Right atrium auricular region (tissue), 2 donors: Measurements from ENCODE around the gene C16orf74. TPM values are rescaled to one million over a fixed set of nuclear protein-coding genes. Genes with fewer than 3 reads are reported as not detected.

ENCODE experiments used
- DNase-seq: peaks from one replicate; pipeline ENCODE4 v3.0.0-alpha.2; 2019; ENCODE audit warnings: low spot score
- H3K27ac ChIP-seq, 2 donors: fragments of 200-600 bp; sonication (generic); 1 replicate in 1 of 2; 2 replicates in 1 of 2; pipeline ENCODE4 v1.5.1; 2016 to 2019
- H3K27me3 ChIP-seq, 2 donors: fragments of 200-600 bp; sonication (generic); one replicate each; pipeline versions ENCODE4 v1.5.1 to v1.6.0; 2017 to 2019
- H3K36me3 ChIP-seq: fragments of 200-600 bp; sonication (generic); one replicate; pipeline ENCODE4 v1.5.1; 2016
- H3K4me1 ChIP-seq, 2 donors: fragments of 200-600 bp; sonication (generic); one replicate each; pipeline versions ENCODE4 v1.5.1 to v1.6.0; 2017 to 2019
- H3K4me3 ChIP-seq, 2 donors: fragments of 200-600 bp; sonication (generic); 1 replicate in 1 of 2; 2 replicates in 1 of 2; pipeline ENCODE4 v1.5.1; 2017 to 2019; ENCODE audit warnings: mild to moderate bottlenecking in 1 of 2, moderate library complexity in 1 of 2
- H3K9me3 ChIP-seq, 2 donors: fragments of 200-600 bp; sonication (generic); one replicate each; pipeline ENCODE4 v1.5.1; 2019
- total RNA-seq, 2 donors: library from RNA; depleted of rRNA; stranded (reverse); fragments of >200 nt; gene quantifications; one replicate each; pipeline ENCODE4 v1.1.0, GENCODE V29; 2016
- TF ChIP-seq, protein P1 (sequence below), 2 donors: fragments of 200-600 bp; sonication (generic); IDR thresholded peaks; one replicate each; pipeline ENCODE4 v1.5.1; 2019; ENCODE audit warnings: antibody characterized with exemption in 2 of 2

C16orf74 gene
- 1 to 10 TPM in 1 of 2 donors, under 1 TPM in 1; 0.79 to 1.4 TPM for total RNA-seq

DNA sequence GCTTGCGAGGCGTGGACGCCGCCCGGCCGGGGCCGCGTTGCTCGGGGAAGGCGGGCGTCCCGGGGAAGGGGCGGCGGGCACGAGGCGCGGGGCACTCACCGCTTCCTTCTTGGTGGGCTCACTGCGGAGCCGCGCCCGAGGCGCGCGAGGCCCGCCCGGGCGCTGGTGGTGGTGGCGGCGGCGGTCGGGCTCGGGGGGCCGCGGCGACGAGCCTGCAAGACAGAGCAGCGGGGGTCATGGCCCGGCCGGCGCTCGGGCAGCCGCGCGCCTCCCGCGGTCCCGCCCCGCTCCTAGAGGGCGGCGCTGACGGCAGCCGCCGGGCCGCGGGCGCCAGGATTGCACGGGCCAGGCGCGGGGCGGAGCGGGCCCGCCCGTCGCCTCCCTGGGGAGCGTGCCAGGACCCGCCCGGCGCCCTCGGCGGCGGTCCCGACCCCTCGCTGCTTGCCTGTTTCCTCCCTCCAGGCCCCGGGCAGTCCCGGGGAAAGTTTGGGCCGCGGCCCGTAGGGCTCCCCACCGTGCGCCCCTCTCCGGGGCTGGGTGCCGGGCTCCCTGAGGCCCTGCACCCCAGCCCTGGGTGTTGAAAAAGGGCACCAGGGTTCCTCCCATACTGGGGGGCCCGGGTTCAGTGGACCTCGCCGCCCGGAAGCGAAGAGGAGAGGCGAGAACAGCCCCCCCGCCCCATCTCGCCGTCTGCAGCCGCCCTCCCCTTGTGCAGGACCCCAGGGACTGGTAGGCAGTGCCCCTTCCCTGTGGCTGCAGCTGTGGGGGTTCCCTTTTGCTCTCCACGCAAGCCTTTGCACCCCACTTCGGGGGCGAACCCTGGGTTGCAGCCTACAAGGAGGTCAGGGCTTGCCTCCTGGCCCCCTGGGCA, at the start of gene C16orf74:
C16orf74 (minus strand) TSS at position 270 of the 871 bp plus-strand sequence. CDS start 15,879 bp downstream, outside the sequence.
- no peak for DNase-seq
- no peaks in the 10 kb centered on the region for H3K36me3 ChIP-seq
- peaks cover 0 to 30% of the 10 kb centered on the region in 2 donors for H3K4me1 ChIP-seq
- no peaks in the 10 kb centered on the region for H3K27me3 ChIP-seq
- no peaks in the 10 kb centered on the region for H3K9me3 ChIP-seq
- peak within 1 kb of the TSS; percentile 40 to 66 for H3K4me3 ChIP-seq
- TF ChIP-seq, protein P1, sequence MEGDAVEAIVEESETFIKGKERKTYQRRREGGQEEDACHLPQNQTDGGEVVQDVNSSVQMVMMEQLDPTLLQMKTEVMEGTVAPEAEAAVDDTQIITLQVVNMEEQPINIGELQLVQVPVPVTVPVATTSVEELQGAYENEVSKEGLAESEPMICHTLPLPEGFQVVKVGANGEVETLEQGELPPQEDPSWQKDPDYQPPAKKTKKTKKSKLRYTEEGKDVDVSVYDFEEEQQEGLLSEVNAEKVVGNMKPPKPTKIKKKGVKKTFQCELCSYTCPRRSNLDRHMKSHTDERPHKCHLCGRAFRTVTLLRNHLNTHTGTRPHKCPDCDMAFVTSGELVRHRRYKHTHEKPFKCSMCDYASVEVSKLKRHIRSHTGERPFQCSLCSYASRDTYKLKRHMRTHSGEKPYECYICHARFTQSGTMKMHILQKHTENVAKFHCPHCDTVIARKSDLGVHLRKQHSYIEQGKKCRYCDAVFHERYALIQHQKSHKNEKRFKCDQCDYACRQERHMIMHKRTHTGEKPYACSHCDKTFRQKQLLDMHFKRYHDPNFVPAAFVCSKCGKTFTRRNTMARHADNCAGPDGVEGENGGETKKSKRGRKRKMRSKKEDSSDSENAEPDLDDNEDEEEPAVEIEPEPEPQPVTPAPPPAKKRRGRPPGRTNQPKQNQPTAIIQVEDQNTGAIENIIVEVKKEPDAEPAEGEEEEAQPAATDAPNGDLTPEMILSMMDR (IDR thresholded peaks at IDR 0.05) = no peak
- no peak within 1 kb of the TSS for H3K27ac ChIP-seq

DNA sequence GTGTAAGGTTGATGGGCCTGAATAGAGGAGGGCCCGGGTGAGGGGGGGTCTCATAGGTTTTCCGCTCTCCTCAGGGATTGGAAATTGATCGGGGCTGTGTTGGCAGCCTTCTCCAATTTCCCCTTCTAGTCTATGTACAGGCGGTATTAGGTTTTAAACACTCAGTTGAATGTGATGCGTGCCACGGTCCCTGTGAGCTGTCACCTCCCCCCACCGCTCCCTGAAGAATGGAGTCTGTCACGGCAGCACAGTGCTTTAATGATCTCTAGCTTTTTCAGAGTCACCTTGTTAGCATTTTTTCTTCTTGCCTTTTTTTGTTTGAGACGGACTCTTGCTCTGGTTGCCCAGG, 49.4 kb upstream of the C16orf74 start:
- Histone ChIP-seq H3K4me1 (peaks cover 0 to 41% of the 10 kb centered on the region in 2 donors), H3K27me3 (no peaks in the 10 kb centered on the region), H3K36me3 (peaks cover 54% of the 10 kb centered on the region), H3K9me3 (no peaks in the 10 kb centered on the region), H3K4me3 (peak overlapping the region; percentile 71 to 100), H3K27ac (peak overlapping the region; percentile 89 to 97)
- DNase-seq = no peak
- TF ChIP-seq, protein P1 (IDR thresholded peaks at IDR 0.05) = no peak

DNA sequence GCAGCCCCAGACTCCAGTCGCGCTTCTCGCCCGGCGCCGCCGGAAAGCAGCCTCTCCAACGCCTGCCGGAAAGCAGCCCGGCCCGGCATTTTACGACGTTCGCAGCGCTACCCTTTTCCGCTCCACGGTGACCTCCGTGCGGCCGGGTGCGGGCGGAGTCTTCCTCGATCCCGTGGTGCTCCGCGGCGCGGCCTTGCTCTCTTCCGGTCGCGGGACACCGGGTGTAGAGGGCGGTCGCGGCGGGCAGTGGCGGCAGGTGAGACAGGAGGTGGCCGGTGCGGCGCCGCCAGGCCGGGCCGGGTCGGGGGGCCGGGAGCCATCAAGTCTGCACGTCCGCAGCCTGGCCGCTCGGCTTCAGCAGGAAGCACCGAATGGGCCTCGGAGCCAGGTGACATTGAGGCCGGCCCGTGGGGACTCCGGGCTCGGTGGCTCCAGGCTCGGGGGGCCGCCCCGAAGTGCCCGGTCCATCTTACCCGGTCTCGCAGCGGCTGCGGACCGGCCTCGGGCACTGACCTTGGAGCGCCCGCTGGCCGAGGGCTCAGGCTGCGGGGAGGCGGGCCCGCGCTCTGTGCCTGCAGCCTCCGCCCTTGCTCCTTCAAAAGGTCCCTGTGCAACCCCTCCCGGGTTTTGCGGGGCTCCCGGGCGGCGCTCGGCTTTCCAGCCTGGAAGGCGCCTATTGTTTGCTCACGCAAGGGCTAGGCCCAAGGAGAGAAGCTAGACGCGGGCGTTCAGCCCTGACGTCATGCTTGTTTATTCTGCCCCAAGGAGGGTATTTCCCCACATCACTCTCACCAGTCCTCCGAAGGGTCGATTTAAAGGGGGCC, 48.8 kb upstream of the C16orf74 start, which contains the start of the genes COX4I1 and EMC8:
COX4I1 (plus strand) TSS at position 199 of the 824 bp plus-strand sequence. CDS start 1,511 bp downstream, outside the sequence.
EMC8 (minus strand) TSS at position 48 of the 824 bp plus-strand sequence. CDS start 249 bp downstream, outside the sequence.
- Histone ChIP-seq H3K27ac (peak within 1 kb of the TSS; percentile 89 to 97), H3K4me3 (peak within 1 kb of the TSS; percentile 71 to 100), H3K27me3 (no peaks in the 10 kb centered on the region), H3K9me3 (no peaks in the 10 kb centered on the region), H3K36me3 (peaks cover 49% of the 10 kb centered on the region), H3K4me1 (peaks cover 0 to 41% of the 10 kb centered on the region in 2 donors)
- DNase-seq = peak; percentile 91
- TF ChIP-seq, protein P1 (IDR thresholded peaks at IDR 0.05) = peak in 1 of 2 donors; percentile 26

DNA sequence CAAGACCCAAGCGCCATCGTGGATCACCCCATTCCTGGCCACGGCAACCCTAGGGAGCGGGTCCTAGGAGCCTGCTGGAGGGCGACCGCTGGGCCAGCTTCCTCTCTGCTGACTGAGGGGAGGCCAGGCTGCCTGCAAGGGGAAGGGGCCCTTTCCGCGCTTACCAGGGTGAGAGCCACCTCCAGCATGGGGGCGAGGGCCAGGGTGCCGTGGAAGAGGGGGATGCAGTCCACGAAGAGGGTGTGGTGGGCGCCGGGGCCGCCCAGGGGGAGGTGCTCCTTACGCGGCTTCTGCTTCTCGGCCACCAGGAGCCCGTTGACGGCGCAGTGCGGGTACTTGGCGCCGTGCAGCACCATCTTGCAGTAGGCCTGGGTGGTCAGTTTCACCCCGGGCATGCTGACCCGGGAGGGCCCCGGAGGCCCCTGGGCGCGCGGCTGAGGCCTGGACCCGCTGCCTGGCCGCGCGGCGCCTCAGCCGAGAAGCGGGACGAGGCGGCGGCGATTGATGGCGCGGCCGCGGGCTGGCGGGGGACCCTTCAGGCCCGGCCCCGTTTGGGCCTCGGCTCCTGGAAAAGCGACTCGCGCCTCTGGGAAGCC, 48.1 kb upstream of the C16orf74 start:
- no peaks in the 10 kb centered on the region for H3K27me3 ChIP-seq
- no peak for DNase-seq
- peaks cover 47% of the 10 kb centered on the region for H3K36me3 ChIP-seq
- TF ChIP-seq, protein P1 (IDR thresholded peaks at IDR 0.05) = no peak
- H3K27ac ChIP-seq = peak overlapping the region; percentile 89 to 97
- H3K4me1 ChIP-seq = peaks cover 0 to 41% of the 10 kb centered on the region in 2 donors
- no peaks in the 10 kb centered on the region for H3K9me3 ChIP-seq
- H3K4me3 ChIP-seq = peak overlapping the region; percentile 71 to 100

DNA sequence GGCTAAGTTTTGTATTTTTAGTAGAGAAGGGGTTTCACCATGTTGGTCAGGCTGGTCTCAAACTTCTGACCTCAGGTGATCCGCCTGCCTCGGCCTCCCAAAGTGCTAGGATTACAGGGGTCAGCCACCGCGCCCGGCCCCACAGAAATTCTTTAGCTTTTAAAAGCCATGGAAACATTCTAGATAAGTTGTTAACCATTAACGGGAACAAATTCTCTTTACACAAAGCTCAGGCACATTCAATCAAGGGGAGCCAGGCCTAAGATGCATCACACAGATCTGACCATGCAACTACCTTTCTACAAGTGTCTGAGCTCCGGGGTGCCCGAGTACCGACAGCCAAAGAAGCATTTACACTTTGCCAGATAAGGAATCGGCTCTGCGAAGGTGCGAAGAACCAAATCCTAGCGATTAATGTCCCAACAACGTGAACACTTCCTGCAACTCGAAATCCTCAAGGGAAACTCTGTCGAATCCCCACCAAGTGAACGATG, 47.4 kb upstream of the C16orf74 start:
- TF ChIP-seq, protein P1 (IDR thresholded peaks at IDR 0.05) = no peak
- Histone ChIP-seq H3K9me3 (no peaks in the 10 kb centered on the region), H3K27ac (peak overlapping the region in 1 of 2 donors; percentile 97), H3K4me1 (peaks cover 0 to 35% of the 10 kb centered on the region in 2 donors), H3K36me3 (peaks cover 42% of the 10 kb centered on the region), H3K4me3 (peak overlapping the region; percentile 71 to 100), H3K27me3 (no peaks in the 10 kb centered on the region)
- DNase-seq = no peak
